ENCODE results near the gene AKNAD1.
"Not testable (repeated sequence)": the region's sequence is repeated elsewhere in the genome, so short reads cannot be mapped to it uniquely, and the experiment has no call there.

The AKNAD1 gene, protein sequence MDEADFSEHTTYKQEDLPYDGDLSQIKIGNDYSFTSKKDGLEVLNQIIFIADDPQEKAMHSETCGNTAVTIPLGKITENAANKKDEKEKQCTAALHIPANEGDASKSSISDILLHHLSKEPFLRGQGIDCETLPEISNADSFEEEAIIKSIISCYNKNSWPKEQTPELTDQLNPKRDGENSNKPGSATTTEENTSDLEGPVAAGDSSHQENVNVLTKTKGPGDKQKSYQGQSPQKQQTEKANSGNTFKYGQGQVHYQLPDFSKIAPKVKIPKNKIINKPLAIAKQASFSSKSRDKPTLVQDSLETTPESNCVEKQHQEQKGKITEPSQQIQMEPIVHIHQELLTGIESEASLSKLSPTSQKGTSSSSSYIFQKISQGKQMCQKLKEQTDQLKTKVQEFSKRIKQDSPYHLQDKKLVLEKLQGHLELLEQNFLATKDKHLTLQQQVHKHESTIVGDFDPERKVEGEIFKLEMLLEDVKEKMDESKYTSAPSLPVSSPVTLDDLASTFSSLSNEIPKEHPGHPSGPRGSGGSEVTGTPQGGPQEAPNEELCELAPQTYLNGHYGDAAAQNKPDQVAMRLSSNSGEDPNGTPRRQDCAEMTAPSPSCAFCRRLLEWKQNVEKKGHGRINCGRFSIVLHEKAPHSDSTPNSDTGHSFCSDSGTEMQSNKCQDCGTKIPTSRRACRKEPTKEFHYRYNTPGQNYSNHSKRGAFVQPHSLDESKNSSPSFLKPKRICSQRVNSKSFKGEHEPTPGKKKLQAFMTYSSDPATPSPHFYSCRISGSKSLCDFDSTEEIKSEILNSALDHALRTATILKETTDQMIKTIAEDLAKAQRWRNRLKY

DNA sequence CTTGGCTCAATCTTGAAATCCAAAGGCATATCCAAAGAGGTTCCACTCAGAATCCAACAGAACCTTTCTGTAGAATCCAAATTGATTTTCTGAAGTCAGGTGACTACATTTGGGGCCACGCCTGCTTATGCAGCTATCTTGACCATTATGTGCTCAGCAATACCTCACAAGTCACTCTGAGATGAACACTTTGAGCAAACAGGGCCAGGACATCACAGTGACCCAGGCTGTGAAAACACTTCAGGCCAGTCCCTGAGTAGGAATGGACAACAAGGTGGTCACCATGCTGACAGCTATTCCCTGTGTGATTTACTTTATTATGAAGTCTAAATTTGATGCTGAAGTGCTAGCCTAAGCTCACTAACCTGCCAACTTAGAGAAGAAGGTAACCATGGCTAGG is at the start of gene AKNAD1:
AKNAD1 (minus strand) TSS at position 101 of the 400 bp plus-strand sequence. CDS start 4,430 bp downstream, outside the sequence.
- in situ Hi-C loops (cut with MboI; ENCODE audit: low sequenced_read_pairs), result no loop called here

DNA sequence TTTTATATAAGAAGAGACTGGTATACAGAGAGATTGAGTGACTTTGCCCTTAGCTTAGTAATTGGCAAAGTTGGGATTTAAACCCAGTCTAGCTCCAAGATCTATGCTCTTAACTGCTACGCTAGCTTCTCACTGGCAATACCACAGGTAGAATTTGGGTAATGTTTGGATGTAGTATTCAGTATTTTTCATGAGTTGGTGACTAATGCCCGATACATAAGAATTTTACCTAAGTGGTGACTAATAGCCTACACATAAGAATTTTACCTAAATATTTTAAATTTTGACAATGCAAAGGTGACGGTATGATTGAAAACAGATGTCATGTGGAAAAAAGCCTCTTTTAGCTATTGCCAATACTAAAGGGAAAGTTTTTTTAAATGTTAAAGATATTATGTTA is 44.2 kb upstream of the AKNAD1 start:
- in situ Hi-C loops (cut with MboI; ENCODE audit: low sequenced_read_pairs), result no loop called here

DNA sequence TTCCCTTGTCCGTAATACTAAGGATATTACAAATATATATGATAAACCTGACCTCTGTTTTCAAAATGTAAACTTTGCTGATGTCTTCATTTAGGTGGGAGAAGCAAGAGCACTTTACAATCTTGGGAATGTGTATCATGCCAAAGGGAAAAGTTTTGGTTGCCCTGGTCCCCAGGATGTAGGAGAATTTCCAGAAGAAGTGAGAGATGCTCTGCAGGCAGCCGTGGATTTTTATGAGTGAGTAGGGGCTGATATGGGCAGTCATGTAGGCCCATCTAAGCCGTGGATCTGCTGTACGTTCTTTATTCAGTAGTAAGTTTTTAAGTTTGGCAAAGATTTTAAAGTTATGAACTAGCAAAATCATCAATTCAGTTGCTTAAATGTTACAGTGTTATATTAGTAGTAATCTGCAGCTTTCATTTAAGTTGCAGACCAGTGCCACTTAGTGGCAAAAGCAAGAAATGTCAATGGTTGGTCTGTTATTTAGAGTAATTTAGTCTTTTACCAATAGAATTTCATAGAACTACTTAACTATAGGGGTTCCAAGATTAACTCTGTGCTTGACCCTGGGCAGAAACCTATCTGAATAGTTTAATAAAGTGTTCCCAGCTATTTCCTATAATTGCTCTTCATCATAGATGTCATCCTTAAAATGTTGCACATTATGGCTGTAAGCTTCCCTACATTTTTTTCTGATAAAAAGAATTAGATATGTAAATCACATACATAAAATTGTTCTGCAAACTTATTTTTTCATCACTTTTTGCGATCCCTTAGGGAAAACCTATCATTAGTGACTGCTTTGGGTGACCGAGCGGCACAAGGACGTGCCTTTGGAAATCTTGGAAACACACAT is 41.2 kb upstream of the AKNAD1 start:
- in situ Hi-C loops (cut with MboI; ENCODE audit: low sequenced_read_pairs), result no loop called here

DNA sequence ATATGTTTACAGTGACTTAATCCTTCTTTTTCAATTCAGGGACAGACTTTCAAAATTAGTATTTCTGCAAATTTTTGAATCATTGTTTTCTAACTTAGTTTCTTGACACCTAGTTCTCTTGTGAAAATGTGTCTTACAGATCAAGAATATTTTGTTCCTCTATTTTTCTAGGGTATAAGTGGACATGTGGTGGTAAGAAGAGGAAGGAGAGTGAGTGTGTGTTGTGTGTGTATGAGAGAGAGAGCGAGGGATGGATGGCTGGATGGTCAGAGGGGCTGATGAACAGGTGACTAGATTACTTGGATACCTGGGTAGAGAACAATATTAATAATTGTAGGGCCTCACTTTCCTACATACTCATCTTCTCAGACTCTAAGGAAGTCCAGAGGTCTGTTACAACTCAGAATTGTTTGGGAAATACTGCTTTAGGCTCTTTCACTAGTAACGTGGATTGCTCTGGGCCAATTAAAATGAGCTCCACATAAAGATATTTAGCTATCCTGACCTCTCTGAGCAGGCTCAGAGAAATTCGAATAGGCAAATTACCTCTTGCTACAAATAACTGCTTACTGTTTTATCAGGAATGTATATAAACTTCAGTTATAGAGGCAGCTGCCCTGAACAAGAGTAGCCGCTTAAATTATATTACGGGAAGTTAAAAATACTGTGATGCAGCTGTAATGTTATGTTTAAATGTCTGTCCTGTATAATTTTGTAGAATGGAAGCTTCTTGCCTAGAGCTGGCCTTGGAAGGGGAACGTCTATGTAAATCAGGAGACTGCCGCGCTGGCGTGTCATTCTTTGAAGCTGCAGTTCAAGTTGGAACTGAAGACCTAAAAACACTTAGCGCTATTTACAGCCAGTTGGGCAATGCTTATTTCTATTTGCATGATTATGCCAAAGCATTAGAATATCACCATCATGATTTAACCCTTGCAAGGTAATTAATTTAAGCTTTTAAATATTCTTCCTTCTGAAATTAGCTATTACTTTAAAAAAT is 39.6 kb upstream of the AKNAD1 start:
- in situ Hi-C loops (cut with MboI; ENCODE audit: low sequenced_read_pairs), result no loop called here

DNA sequence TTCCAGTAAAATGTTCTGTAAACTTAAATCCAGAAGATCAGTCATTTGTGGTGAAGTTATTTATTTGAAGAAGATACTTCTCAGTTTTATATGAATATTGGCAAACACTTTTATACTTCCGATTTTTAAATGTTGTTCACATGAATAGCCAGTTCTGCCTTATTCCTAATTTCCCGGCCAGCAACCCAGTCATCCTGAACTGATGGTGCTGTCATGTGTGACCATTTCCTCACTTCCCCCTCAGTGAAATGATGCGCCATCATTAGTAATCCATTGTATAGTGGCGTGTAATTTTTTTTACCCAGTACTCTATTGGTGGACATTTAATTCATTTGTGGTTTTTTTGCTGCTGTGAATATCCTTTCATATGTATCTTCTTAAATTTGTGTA is 36.2 kb upstream of the AKNAD1 start:
- in situ Hi-C loops (cut with MboI; ENCODE audit: low sequenced_read_pairs), result no loop called here

DNA sequence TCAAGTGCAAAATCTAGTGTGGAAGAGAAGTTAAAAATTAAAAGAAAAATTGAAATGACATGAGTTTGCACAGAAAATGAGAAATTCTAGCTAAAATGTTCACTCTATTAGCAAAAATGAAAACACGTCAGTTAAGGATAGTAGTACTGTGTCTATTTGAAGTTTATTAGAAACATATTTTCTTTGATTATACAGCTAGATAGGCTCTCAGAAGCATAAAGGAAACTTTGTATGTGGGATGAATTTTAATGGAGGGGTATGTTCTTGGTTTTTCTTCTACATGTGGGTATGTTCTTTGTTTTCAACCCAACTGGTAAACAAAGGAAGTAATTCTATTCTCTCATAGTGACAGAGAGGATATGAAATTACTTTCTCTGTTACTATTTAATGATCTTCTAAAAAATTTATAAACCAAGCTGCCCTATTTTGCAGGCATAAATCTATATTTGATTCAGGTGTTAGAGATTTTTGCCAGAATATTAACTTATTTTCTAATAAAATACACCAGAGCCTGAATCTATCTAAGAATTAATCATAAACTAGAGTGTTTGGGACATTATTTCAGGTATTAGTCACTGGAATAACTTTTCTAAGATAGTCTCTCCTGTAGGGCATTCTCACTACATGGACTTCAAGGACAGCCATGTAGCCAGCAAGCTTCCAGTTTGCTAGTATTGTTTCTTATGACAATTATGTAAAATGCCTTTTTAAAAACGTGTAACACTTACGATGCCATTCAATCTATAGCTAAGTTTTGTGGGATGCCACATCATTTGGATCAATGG is 35.7 kb upstream of the AKNAD1 start:
- in situ Hi-C loops (cut with MboI; ENCODE audit: low sequenced_read_pairs), result no loop called here

DNA sequence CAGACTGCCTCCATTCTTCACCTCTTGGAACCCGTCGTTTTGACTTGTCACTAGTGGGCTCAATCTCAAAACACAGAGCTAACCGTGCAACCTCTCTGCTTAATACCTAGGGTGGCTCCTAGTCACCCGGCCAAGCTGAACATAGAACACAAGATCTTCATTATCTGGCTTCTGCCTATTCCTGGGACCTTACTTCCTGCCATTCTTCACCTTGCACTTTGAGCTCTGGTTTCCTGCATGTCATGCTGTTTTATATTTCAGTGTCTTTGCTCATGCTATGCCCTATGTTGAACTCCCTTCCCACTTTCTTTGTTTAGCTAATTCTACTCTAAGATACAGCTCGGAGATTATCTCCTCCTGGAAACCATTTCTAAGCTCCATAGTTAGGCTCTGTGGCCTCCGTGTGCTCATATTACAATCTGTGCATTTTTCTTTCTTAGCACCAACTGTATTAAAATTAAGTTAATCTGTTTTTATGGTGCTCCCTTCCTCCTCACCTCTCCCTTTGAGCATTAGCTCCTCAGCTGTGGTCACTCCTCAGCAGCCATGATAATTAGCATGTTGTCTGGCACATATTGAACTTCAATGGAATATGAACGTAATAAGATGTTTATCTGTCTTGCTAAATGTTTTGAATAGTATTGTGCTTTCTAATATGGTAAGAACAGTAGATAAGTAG is 33.0 kb upstream of the AKNAD1 start:
- in situ Hi-C loops (cut with MboI; ENCODE audit: low sequenced_read_pairs), result no loop called here

DNA sequence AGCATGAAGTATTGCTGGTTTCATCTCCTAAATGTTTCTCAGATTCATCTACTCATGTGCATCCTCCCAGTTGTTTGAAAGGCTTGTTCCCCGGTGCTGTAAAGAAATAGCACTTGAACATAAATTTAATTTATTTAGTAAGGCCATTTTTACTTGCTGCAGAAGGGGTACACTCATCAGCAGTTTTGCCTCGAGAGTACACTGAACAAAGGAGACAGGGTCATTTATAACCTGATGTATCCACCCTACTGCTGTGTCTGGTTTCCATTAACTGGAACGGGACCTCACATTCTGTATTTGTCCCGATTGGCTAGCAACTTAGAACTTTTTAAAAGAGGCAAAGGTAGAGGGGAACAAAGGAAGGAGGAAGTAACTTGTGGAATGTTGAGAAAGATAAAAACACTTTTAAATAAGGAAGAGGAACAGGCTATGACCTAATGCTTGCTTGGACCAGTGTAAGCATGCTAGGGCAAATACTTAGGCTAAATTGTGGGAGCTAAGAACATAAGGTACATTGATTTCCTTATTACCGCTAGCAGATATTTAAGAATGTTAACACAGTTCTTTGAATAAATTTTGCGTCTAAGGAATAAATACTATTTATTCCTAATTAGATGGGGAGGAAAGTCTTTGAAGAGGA is 32.2 kb upstream of the AKNAD1 start:
- in situ Hi-C loops (cut with MboI; ENCODE audit: low sequenced_read_pairs), result not testable (repeated sequence)

DNA sequence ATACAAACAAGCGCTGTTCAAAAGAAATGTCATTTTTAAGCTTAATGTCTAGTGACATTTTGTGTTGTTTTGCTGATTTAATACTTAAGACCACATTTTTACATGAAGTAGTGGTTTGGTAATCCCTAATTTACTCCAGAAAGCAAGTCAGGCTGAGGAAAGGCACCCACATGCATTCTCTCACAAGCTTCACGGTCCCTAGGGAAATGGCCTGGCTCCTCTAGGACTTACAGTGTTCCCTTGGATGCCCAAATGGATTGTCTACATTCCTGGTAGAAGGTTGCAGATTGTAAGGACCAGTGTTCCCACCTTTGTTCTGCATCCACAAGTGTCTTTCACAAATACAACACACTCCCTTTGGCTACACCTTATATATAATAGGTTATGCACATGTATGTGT is 29.4 kb upstream of the AKNAD1 start:
- in situ Hi-C loops (cut with MboI; ENCODE audit: low sequenced_read_pairs), result no loop called here

DNA sequence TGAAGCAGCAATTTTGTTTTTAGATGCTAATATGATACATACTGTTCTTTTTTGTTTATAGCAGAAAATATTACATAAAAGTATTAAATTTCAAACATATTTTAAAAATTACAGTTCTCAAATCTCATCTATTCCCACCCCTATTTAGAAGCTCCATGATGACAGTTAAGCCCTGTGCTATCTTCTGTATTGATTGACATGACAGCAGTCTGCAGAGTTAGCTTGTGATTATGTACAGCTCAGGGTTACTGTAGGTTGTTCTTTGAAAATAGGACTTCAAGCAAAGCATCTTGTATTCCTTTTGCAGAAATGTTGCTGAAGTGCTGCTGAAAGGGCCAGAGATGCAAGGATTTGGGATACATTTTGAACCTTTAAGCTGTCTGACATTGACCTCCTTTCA is 28.1 kb upstream of the AKNAD1 start:
- in situ Hi-C loops (cut with MboI; ENCODE audit: low sequenced_read_pairs), result no loop called here

DNA sequence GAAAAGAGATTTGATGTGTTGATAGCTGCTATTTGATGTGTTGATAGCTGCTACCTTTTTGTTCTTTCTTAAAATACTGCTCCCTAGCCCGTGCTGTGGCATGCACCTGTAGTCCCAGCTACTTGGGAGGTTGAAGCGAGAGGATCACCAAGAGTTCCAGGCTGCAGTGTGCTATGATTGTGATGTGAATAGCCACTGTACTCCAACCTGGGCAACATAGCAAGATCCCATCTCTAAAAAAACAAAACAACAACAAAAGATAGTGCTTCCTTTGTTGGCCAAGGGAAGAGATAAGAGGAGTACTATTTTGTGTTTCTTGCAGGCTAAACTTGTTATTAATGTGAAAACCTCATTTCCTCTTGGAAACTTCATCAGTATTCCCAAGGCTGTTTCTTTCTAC is 25.9 kb upstream of the AKNAD1 start:
- in situ Hi-C loops (cut with MboI; ENCODE audit: low sequenced_read_pairs), result no loop called here

DNA sequence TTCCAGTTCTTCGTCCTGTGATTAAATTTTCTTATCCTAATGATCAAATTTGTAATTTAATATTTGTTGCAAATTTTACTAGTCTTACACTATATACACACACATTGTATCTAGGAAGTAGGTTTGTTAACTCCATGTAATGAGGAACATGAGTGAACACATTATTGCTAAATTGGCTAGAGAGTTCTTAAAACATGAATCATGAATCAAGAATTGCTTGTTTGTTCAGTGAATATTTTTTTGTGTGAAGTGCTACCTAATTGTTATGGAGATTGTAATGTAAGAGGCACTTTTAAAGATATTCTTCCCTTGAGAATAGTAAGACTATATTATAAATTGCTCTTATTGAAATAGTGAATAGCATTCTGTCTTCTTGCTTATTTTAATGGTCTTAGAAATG is 24.5 kb upstream of the AKNAD1 start:
- in situ Hi-C loops (cut with MboI; ENCODE audit: low sequenced_read_pairs), result no loop called here

DNA sequence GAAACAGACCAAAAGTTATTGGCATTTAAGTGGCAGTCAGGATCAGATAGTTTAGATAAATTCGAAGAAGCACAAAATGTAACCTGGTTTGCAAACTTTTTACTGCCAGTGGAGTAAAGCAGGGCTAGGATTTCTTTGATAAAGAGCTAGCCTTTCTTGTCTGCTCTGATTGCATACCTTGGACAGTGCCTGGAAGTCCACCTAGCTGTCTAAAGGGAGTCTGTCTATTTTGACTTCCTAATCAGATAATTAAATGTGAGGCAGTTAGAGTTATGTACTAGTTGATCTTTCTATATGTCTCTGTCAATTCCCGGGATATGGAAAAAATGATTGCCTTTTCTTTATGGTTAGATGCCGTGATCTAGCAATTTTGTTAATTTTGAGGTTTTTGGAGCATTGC is 24.0 kb upstream of the AKNAD1 start:
- in situ Hi-C loops (cut with MboI; ENCODE audit: low sequenced_read_pairs), result no loop called here

DNA sequence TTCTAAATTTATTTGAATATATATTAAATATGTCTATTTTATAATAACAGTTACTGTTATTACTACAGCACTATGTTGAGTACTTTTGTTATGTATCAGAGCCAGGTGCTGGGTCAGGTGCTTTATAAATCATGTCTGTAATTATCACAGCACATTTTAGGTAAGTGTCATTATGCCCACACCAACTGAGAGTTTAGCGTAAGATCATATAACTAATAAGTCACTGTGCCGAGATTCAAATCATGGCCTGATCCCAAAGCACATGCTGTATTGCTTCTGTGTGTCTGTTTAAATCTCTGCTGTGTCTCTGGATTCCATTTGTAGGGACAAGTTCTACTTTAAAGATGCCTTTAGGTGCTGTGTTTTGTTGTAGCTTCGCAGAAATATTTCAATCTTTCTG is 21.8 kb upstream of the AKNAD1 start:
- in situ Hi-C loops (cut with MboI; ENCODE audit: low sequenced_read_pairs), result no loop called here

DNA sequence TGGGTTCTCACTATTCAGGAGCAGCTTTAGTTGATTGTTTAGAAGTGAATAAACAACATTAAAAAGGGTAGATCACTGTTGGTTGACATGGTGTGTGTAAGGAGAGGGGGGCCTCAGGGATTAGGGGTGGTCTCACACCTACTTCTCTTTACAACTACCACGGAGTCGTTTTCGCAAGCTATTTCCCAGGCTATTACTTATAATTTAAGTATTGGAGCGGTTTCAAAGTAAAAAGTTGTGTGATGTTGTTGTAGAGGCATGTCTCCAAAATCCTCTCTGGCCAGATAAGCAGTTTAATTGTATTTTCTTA is 21.2 kb upstream of the AKNAD1 start:
- in situ Hi-C loops (cut with MboI; ENCODE audit: low sequenced_read_pairs), result no loop called here

DNA sequence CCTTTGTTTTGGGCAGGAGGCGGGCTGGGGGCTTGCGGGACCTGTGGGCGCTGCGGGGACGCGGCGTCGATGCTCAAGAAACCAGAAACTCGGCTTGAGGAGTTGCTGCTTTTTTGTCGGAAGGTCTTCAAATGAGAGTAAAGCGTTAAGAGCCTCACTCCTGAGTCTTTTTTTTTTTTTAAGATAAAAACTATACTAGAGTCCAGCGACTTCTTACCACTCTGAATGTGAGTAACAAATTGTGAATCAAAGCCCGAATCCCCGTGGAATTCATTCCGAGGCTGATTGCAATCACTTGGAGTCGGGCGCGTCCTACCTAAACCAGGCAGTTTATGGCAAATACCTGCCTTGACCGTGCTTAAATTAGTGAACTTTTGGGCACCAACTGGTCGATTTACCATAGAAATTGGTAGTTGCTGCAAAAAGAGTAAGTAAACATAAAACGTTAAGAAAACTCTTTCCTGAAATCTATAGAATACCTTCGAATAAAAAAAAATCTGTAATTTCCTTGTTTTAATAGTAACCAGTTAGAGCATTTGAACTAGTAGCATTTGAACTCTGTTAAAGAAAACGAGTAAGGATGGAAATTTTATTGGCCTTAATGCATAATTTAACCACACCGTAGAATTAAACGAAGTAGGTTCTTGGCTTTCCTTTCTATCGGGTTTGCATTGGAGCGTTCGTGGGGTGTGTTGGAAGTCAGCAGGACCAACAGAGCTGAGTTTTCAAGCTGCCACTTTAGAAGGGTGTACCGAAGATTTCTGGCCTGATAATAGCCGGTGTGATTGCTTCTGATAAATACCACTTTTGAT is 20.7 kb upstream of the AKNAD1 start:
- in situ Hi-C loops (cut with MboI; ENCODE audit: low sequenced_read_pairs), result no loop called here

DNA sequence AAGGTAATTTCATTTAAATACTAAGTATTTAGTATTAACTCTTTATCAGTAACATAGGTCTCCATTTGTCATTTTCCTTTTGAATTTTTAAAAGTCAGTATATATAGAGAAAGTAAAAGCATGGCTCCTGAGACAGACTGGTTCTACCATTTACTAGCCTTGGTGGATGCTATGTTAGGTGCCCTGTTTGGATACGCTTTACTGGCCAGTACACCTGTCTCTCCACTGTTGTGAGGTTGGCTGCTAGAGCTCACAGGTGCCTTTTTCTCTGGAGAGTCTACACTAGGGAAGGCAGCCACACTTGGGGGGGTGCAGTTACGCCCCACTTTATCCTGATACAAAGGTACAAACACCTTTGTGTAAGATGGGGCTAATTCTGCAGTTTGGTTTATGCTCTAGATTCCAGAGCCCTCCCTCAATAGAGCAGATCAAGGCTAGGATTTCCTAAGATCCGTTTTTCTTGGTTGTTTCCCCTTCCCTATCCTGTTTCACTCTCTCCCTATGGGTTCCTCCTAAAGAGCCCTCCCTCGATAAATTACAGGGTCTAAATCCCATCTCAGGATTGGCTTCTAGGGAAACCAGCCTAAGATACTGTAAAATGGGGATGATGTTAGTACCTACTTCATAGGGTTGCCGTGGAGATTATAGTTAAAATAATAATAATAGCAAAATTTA is 14.3 kb upstream of the AKNAD1 start:
- in situ Hi-C loops (cut with MboI; ENCODE audit: low sequenced_read_pairs), result no loop called here

Data from HL-60/S4 treated with phorbol 12-myristate 13-acetate at 8.2 ng/mL for 4 days and 3 days (cell line).